SJSA1 (cell line): ENCODE results near the gene PLA2G2F. TPM values are rescaled to one million over a fixed set of nuclear protein-coding genes. Genes with fewer than 3 reads are reported as not detected.

ENCODE experiments used
- DNase-seq, 2 experiments: peaks; one replicate each; pipeline ENCODE4 v3.0.0-alpha.2; 2015 to 2020; ENCODE audit warnings: low spot score in 2 of 2, low read depth in 1 of 2
- H3K27ac ChIP-seq: fragments of 250-450 bp; sonication (Bioruptor Pico); 2 replicates; pipeline ENCODE4 v1.5.1; 2020; ENCODE audit warnings: mild to moderate bottlenecking, moderate library complexity
- H3K27me3 ChIP-seq: fragments of 250-450 bp; sonication (Bioruptor Pico); replicated peaks from 2 replicates; pipeline ENCODE4 v1.5.1; 2020; ENCODE audit warnings: mild to moderate bottlenecking, moderate library complexity
- H3K36me3 ChIP-seq: fragments of 250-450 bp; sonication (Bioruptor Pico); 2 replicates; pipeline ENCODE4 v1.5.1; 2020; ENCODE audit warnings: mild to moderate bottlenecking
- H3K4me1 ChIP-seq: fragments of 250-450 bp; sonication (Bioruptor Pico); replicated peaks from 2 replicates; pipeline ENCODE4 v1.6.1; 2021; ENCODE audit warnings: mild to moderate bottlenecking
- H3K4me3 ChIP-seq: fragments of 250-450 bp; sonication (Bioruptor Pico); 2 replicates; pipeline ENCODE4 v1.5.1; 2020; ENCODE audit warnings: mild to moderate bottlenecking
- H3K9me3 ChIP-seq: fragments of 250-450 bp; sonication (Bioruptor Pico); replicated peaks from 2 replicates; pipeline ENCODE4 v1.5.1; 2020; ENCODE audit warnings: mild to moderate bottlenecking
- total RNA-seq: library from RNA; depleted of rRNA; stranded (reverse); fragments of >200 nt; shearing (Covaris generic); gene quantifications from 2 replicates; pipeline ENCODE4 v1.2.3, GENCODE V29; 2014

PLA2G2F gene
- total RNA-seq, 1 experiment from 2014 or later = not detected

GRCh38 chr1:20107351-20107750 is 31.8 kb upstream of the PLA2G2F start:
- Histone ChIP-seq H3K27ac (no peak overlapping the region), H3K4me1 (no peaks in the 10 kb centered on the region), H3K27me3 (peaks cover 4% of the 10 kb centered on the region; the same call in 1 of the 2 replicates), H3K36me3 (no peaks in the 10 kb centered on the region), H3K9me3 (no peaks in the 10 kb centered on the region), H3K4me3 (no peak overlapping the region)
- no peak for DNase-seq

- DNase-seq = no peak
- H3K4me1 ChIP-seq = no peaks in the 10 kb centered on the region
- H3K27me3 ChIP-seq = peaks cover 4% of the 10 kb centered on the region; the same call in 1 of the 2 replicates
- H3K4me3 ChIP-seq = no peak overlapping the region
- H3K9me3 ChIP-seq = no peaks in the 10 kb centered on the region
- H3K36me3 ChIP-seq = no peaks in the 10 kb centered on the region
- no peak overlapping the region for H3K27ac ChIP-seq
Observed at GRCh38 chr1:20107796-20108195, 31.3 kb upstream of the PLA2G2F start.

- no peak for DNase-seq
- H3K27me3 ChIP-seq = peaks cover 4% of the 10 kb centered on the region; the same call in 1 of the 2 replicates
- no peaks in the 10 kb centered on the region for H3K9me3 ChIP-seq
- no peak overlapping the region for H3K4me3 ChIP-seq
- no peaks in the 10 kb centered on the region for H3K36me3 ChIP-seq
- no peak overlapping the region for H3K27ac ChIP-seq
- no peaks in the 10 kb centered on the region for H3K4me1 ChIP-seq
Observed at GRCh38 chr1:20108366-20109123, 30.6 kb upstream of the PLA2G2F start.

GRCh38 chr1:20109223-20109856 is 29.8 kb upstream of the PLA2G2F start:
- Histone ChIP-seq H3K36me3 (no peaks in the 10 kb centered on the region), H3K27ac (no peak overlapping the region), H3K9me3 (no peaks in the 10 kb centered on the region), H3K4me1 (no peaks in the 10 kb centered on the region), H3K27me3 (peaks cover 4% of the 10 kb centered on the region; the same call in 1 of the 2 replicates), H3K4me3 (no peak overlapping the region)
- DNase-seq = no peak

GRCh38 chr1:20110679-20111078 is 28.4 kb upstream of the PLA2G2F start:
- Histone ChIP-seq H3K36me3 (no peaks in the 10 kb centered on the region), H3K27ac (no peak overlapping the region), H3K4me3 (no peak overlapping the region), H3K4me1 (no peaks in the 10 kb centered on the region), H3K9me3 (no peaks in the 10 kb centered on the region), H3K27me3 (peaks cover 4% of the 10 kb centered on the region; the same call in 1 of the 2 replicates)
- DNase-seq = no peak

GRCh38 chr1:20111452-20111851 is 27.7 kb upstream of the PLA2G2F start:
- Histone ChIP-seq H3K27ac (no peak overlapping the region), H3K4me3 (no peak overlapping the region), H3K36me3 (no peaks in the 10 kb centered on the region), H3K27me3 (peaks cover 4% of the 10 kb centered on the region; the same call in 1 of the 2 replicates), H3K9me3 (no peaks in the 10 kb centered on the region), H3K4me1 (no peaks in the 10 kb centered on the region)
- DNase-seq = no peak

GRCh38 chr1:20112279-20113000 is 26.7 kb upstream of the PLA2G2F start:
- no peaks in the 10 kb centered on the region for H3K36me3 ChIP-seq
- no peaks in the 10 kb centered on the region for H3K4me1 ChIP-seq
- no peak overlapping the region for H3K4me3 ChIP-seq
- no peaks in the 10 kb centered on the region for H3K9me3 ChIP-seq
- peaks cover 9% of the 10 kb centered on the region; the same call in 1 of the 2 replicates for H3K27me3 ChIP-seq
- no peak for DNase-seq
- H3K27ac ChIP-seq = no peak overlapping the region

GRCh38 chr1:20114021-20114648 is 25.0 kb upstream of the PLA2G2F start:
- DNase-seq = no peak
- H3K27ac ChIP-seq = no peak overlapping the region
- no peaks in the 10 kb centered on the region for H3K4me1 ChIP-seq
- no peak overlapping the region for H3K4me3 ChIP-seq
- no peaks in the 10 kb centered on the region for H3K36me3 ChIP-seq
- H3K9me3 ChIP-seq = no peaks in the 10 kb centered on the region
- H3K27me3 ChIP-seq = peaks cover 17% of the 10 kb centered on the region

- DNase-seq = no peak
- H3K9me3 ChIP-seq = no peaks in the 10 kb centered on the region
- H3K36me3 ChIP-seq = no peaks in the 10 kb centered on the region
- H3K4me3 ChIP-seq = no peak overlapping the region
- peaks cover 17% of the 10 kb centered on the region for H3K27me3 ChIP-seq
- no peaks in the 10 kb centered on the region for H3K4me1 ChIP-seq
- H3K27ac ChIP-seq = no peak overlapping the region
Observed at GRCh38 chr1:20115479-20115878, 23.6 kb upstream of the PLA2G2F start.

- no peak for DNase-seq
- no peaks in the 10 kb centered on the region for H3K9me3 ChIP-seq
- peaks cover 18% of the 10 kb centered on the region for H3K27me3 ChIP-seq
- no peaks in the 10 kb centered on the region for H3K36me3 ChIP-seq
- H3K4me3 ChIP-seq = no peak overlapping the region
- no peaks in the 10 kb centered on the region for H3K4me1 ChIP-seq
- H3K27ac ChIP-seq = no peak overlapping the region
Observed at GRCh38 chr1:20115916-20116315, 23.2 kb upstream of the PLA2G2F start.

GRCh38 chr1:20117236-20117635 is 21.9 kb upstream of the PLA2G2F start:
- no peak overlapping the region for H3K27ac ChIP-seq
- peaks cover 21% of the 10 kb centered on the region for H3K27me3 ChIP-seq
- DNase-seq = no peak
- H3K4me1 ChIP-seq = no peaks in the 10 kb centered on the region
- no peak overlapping the region for H3K4me3 ChIP-seq
- H3K9me3 ChIP-seq = no peaks in the 10 kb centered on the region
- H3K36me3 ChIP-seq = no peaks in the 10 kb centered on the region

- no peaks in the 10 kb centered on the region for H3K36me3 ChIP-seq
- H3K9me3 ChIP-seq = no peaks in the 10 kb centered on the region
- H3K27ac ChIP-seq = no peak within 1 kb of the TSS
- peaks cover 27% of the 10 kb centered on the region for H3K27me3 ChIP-seq
- DNase-seq = no peak
- no peaks in the 10 kb centered on the region for H3K4me1 ChIP-seq
- H3K4me3 ChIP-seq = no peak within 1 kb of the TSS
Observed at GRCh38 chr1:20119347-20119746, 19.8 kb upstream of the PLA2G2F start, which contains the start of gene PLA2G2D. Gene PLA2G2D (minus strand): TSS chr1:20119536. CDS start chr1:20119498, 38 bp downstream.

- Histone ChIP-seq H3K36me3 (no peaks in the 10 kb centered on the region), H3K27me3 (peaks cover 27% of the 10 kb centered on the region), H3K4me1 (no peaks in the 10 kb centered on the region), H3K27ac (no peak overlapping the region), H3K4me3 (no peak overlapping the region), H3K9me3 (no peaks in the 10 kb centered on the region)
- DNase-seq = no peak
Observed at GRCh38 chr1:20120796-20121195, 18.3 kb upstream of the PLA2G2F start.
